GM12891 (cell line): Measurements from ENCODE around the gene GAS7.

Experiments used
- POLR2A ChIP-seq: IDR thresholded peaks from 2 replicates; pipeline ENCODE4 v1.6.1; 2011; ENCODE audit warnings: low read depth, low read length, control low read depth
- POU2F2 ChIP-seq: IDR thresholded peaks from 2 replicates; pipeline ENCODE4 v1.6.1; 2011; ENCODE audit warnings: low read depth, mild to moderate bottlenecking, control low read depth, low read length, moderate library complexity
- TAF1 ChIP-seq: IDR thresholded peaks from 2 replicates; pipeline ENCODE4 v1.6.1; 2011; ENCODE audit warnings: low read depth, low read length, control low read depth

DNA sequence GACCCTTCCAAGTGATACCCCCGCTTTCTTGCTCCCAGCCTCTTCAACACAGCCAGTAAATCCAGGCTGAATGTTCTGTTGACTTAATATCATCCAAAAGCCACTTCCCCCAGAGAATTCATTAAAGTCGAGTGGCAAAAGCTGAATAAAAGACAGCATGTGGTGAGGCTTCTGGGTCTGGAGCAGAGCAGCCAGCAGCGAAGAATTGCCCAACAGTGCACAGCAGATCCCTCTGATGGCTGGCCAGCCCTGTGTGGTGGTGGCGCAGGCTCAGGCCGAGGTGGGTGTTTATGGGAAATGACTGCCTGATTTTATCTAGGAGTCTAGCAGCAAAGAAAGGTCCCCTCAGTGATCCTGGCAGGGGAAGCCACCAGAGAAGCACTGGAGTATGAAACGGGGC, 263.0 kb downstream of the GAS7 start:
- TF ChIP-seq POLR2A (no peak), TAF1 (no peak), POU2F2 (no peak)
